Endothelial cell (in vitro differentiated cells): Measurements from ENCODE around the gene OR7A5. TPM values are rescaled to one million over a fixed set of nuclear protein-coding genes. Genes with fewer than 3 reads are reported as not detected.

Source experiments
- DNase-seq: peaks from one replicate; pipeline ENCODE4 v3.0.0; 2021; ENCODE audit warnings: low spot score
- H3K27ac Mint-ChIP-seq: one replicate; pipeline ENCODE4 v1.8.0; 2021; ENCODE audit warnings: mixed read lengths, inconsistent platforms; ENCODE audit not compliant: unreplicated experiment
- H3K27me3 Mint-ChIP-seq: one replicate; pipeline ENCODE4 v1.8.0; 2021; ENCODE audit warnings: mild to moderate bottlenecking, moderate library complexity, mixed read lengths, inconsistent platforms; ENCODE audit not compliant: unreplicated experiment
- H3K36me3 Mint-ChIP-seq: one replicate; pipeline ENCODE4 v1.8.0; 2021; ENCODE audit warnings: mild to moderate bottlenecking, low read depth, mixed read lengths, inconsistent platforms; ENCODE audit not compliant: unreplicated experiment
- H3K4me1 Mint-ChIP-seq: one replicate; pipeline ENCODE4 v1.8.0; 2021; ENCODE audit warnings: mild to moderate bottlenecking, mixed read lengths, inconsistent platforms; ENCODE audit not compliant: unreplicated experiment
- H3K4me3 Mint-ChIP-seq: one replicate; pipeline ENCODE4 v1.8.0; 2021; ENCODE audit warnings: mild to moderate bottlenecking, mixed read lengths, inconsistent platforms; ENCODE audit not compliant: unreplicated experiment
- H3K9me3 Mint-ChIP-seq: one replicate; pipeline ENCODE4 v1.8.0; 2021; ENCODE audit warnings: mixed read lengths, inconsistent platforms; ENCODE audit not compliant: unreplicated experiment
- total RNA-seq: library from RNA; stranded (reverse); fragmentation: NEBNext Ultra II Directional; extraction: Animal tissue kit (Norgen Biotek cat#: 25700); gene quantifications from one replicate; pipeline ENCODE4 v1.2.1, GENCODE V29; 2021; ENCODE audit not compliant: unreplicated experiment
- TF ChIP-seq, protein P1 (sequence below): fragments of 200-600 bp; sonication (generic); IDR thresholded peaks from one replicate; pipeline ENCODE4 v1.5.0; 2021; ENCODE audit warnings: antibody characterized with exemption; ENCODE audit not compliant: unreplicated experiment

Gene OR7A5
- total RNA-seq, 1 donor from 2014 or later: not detected

GRCh38 chr19:14843169-14843568, 8.2 kb upstream of the OR7A5 start:
- Mint-ChIP-seq H3K4me1 (no peaks in the 10 kb centered on the region), H3K36me3 (peaks cover 4% of the 10 kb centered on the region), H3K4me3 (no peak overlapping the region), H3K27me3 (peaks cover 6% of the 10 kb centered on the region), H3K9me3 (peaks cover 6% of the 10 kb centered on the region), H3K27ac (no peak overlapping the region)
- TF ChIP-seq, protein P1, sequence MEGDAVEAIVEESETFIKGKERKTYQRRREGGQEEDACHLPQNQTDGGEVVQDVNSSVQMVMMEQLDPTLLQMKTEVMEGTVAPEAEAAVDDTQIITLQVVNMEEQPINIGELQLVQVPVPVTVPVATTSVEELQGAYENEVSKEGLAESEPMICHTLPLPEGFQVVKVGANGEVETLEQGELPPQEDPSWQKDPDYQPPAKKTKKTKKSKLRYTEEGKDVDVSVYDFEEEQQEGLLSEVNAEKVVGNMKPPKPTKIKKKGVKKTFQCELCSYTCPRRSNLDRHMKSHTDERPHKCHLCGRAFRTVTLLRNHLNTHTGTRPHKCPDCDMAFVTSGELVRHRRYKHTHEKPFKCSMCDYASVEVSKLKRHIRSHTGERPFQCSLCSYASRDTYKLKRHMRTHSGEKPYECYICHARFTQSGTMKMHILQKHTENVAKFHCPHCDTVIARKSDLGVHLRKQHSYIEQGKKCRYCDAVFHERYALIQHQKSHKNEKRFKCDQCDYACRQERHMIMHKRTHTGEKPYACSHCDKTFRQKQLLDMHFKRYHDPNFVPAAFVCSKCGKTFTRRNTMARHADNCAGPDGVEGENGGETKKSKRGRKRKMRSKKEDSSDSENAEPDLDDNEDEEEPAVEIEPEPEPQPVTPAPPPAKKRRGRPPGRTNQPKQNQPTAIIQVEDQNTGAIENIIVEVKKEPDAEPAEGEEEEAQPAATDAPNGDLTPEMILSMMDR: no peak
- DNase-seq: no peak

- no peak for DNase-seq
- no peaks in the 10 kb centered on the region for H3K4me1 Mint-ChIP-seq
- H3K9me3 Mint-ChIP-seq: peaks cover 3% of the 10 kb centered on the region
- peaks cover 6% of the 10 kb centered on the region for H3K27me3 Mint-ChIP-seq
- no peak overlapping the region for H3K4me3 Mint-ChIP-seq
- H3K36me3 Mint-ChIP-seq: peaks cover 4% of the 10 kb centered on the region
- H3K27ac Mint-ChIP-seq: no peak overlapping the region
- TF ChIP-seq, protein P1: no peak
Measured at GRCh38 chr19:14840206-14840605, 5.2 kb upstream of the OR7A5 start.

GRCh38 chr19:14837391-14837790, 2.4 kb upstream of the OR7A5 start:
- no peak for DNase-seq
- no peaks in the 10 kb centered on the region for H3K27me3 Mint-ChIP-seq
- no peak overlapping the region for H3K27ac Mint-ChIP-seq
- no peak overlapping the region for H3K4me3 Mint-ChIP-seq
- TF ChIP-seq, protein P1: no peak
- no peaks in the 10 kb centered on the region for H3K4me1 Mint-ChIP-seq
- H3K36me3 Mint-ChIP-seq: no peaks in the 10 kb centered on the region
- H3K9me3 Mint-ChIP-seq: no peaks in the 10 kb centered on the region

DNA sequence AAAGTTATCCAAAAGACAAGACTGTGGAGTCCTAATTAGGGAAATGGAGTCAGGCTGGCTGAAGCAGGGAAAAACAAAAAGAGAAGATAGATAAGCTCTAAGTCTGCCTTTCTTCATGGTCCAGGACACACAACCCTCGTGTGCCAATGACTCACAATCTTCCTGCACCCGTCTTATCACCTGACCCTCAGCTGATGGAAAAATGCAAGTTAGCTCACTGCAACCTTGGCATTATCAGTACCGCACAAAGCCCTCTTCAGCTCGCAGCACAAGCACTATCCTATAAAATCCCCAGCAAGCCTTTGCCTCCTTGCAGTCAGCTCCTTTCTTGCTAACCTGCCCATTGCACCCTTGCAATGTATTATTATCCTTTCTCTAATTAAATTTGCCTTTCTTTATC, 4.3 kb downstream of the OR7A5 start:
- Mint-ChIP-seq H3K4me1 (no peaks in the 10 kb centered on the region), H3K27me3 (no peaks in the 10 kb centered on the region), H3K36me3 (peaks cover 5% of the 10 kb centered on the region), H3K9me3 (peaks cover 4% of the 10 kb centered on the region), H3K4me3 (no peak overlapping the region), H3K27ac (no peak overlapping the region)
- TF ChIP-seq, protein P1: no peak
- DNase-seq: no peak

DNA sequence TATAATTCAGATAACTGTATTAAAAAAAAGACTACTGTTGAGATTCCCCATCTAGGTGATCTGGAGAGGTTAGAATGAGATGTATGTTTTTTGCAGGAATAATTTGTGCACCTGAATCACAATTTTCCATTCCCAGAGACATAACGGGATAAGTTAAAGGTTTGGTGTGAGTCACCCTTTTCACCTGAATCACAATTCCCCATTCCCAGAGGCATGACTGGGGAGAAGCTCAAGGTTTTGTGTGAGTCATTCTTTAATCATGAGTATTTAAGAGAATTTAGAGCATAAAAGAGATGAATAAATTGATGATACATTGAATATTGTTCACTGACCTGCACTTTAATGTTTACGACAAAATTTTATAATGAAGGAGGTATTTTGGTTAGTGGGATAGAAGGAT, 9.0 kb downstream of the OR7A5 start:
- Mint-ChIP-seq H3K4me3 (no peak overlapping the region), H3K36me3 (peaks cover 5% of the 10 kb centered on the region), H3K4me1 (no peaks in the 10 kb centered on the region), H3K27ac (no peak overlapping the region), H3K9me3 (peaks cover 8% of the 10 kb centered on the region), H3K27me3 (peaks cover 3% of the 10 kb centered on the region)
- TF ChIP-seq, protein P1: no peak
- no peak for DNase-seq
